ENCODE measurements around the gene LMO1.

LMO1 gene

DNA sequence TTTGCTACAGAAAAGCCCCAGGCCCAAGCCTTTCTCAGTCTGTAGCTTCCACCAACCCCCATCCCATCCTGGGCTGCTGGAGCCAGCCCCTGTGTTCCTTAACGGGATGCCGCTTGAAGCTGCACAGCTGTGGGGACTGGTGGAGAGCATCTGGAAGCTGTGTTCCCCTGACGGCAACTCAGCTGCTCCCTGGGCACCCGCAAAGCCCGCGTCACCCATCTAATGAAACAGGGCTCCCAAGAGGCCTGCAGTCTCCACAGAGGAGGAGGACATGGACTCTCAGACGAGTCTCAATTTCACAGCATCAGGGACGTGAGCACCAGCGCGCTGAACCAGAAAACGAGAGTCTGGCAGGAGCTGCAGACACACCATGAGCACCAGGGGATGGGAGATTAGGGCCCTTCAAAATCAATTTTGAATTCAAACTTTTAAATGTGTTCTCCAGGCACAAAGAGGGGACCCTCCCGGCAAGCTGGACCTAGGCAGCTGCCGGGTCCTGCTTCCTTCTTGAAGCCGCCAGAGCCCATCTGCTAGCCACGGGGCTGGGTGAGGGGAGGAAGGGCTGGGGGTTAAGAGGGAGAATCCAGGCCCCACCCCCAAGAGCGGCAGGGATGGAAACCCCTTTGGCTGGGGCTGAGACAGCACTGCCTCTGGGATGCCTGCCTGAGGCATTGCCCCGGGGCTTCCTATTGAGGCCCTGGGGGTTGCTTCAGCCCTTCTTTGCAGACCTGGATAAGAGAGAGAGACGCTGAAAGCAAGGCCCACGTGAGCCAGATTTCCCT is 21.0 kb downstream of the LMO1 start:
- no peak for DNase-seq

GRCh38 chr11:8242118-8242475 is 21.6 kb downstream of the LMO1 start:
- no peak for DNase-seq

DNA sequence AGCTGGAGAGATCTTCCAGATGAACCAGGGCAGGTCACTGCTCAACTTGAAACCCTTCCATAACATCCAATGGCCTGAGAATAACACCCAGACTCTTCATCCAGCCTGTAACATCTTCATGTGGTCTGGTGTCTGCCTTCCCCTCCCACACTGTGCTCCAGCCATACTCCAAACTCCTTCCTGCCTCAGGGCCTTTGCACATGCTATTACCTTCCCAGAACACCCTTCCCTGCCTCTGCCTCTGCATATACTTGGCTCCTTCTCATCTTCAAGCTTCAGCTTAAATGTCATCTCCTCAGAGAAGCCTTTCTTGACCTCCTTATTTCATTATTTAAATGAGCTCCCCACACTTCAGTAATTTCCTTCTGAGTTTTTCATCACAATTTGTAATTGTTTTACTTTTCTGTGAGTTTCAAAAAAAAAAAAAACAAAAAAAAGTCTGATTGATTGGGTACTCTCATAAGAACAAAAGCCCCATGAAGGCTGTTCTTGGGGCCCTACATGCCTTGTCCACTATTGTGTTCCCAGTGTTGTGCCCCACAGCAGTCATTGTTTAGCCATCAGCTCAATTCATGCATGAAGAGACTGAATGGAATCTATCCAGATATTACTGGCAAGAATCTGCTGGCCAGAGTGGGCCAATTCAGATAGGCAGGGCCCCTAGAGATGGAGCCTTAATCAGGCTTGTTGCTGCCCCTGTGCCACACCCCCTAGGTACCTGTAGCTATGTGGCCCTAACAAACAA is 22.1 kb downstream of the LMO1 start:
- no peak for DNase-seq

DNA sequence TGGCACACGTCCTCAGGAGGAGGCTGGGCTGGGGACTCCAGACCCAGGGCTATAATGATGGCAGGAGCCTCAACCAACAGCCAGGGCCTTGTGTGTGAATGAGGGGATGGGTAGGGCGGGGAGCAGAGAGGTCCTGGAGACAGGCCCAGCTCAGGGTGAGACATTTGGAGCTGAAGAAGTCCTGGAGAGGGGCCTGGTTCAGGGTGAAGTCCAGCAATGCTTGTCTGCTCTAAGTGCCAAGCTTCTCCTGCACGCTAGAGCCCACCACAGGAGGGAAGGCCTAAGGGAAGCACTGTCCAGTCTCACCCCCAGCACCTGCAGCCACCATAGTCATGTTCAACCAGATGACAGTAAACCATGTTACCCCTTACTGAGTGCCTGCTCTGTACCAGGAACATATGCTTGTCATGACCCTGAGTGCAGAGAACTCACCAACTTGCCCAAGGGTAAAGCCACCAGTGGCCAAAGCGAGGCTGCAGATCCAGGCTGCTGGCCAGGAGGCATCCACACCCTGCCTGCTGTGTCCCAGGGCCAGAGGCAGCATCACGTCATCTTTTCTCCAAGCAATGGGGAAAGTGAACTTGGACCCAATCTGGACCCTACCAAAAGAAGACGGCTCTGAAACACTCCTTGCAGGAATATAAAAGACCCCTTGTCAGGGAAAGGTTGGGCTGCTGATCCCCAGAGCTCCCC is 24.0 kb downstream of the LMO1 start:
- no peak for DNase-seq

DNA sequence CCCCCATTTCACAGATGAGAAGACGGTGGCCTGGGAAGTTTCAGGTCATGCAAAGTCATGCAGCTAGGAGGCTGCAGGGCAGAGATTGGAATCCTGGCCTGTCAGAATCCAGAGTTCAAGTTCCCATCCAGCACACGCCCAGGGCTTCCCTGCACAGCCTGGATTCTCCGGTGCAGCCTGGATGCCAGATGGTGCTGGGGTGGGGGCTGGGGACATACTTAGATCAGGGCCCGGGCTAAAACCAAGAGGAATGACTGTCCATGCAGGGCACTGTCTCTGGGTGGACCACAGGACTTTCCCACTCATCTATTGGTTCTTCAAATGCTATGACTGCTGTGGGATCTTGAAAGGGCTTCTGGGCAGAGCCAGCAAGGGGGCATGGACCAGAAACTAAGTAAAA is 24.6 kb downstream of the LMO1 start:
- DNase-seq, result no peak

GRCh38 chr11:8237453-8237852 is 26.2 kb downstream of the LMO1 start:
- DNase-seq, result no peak

DNA sequence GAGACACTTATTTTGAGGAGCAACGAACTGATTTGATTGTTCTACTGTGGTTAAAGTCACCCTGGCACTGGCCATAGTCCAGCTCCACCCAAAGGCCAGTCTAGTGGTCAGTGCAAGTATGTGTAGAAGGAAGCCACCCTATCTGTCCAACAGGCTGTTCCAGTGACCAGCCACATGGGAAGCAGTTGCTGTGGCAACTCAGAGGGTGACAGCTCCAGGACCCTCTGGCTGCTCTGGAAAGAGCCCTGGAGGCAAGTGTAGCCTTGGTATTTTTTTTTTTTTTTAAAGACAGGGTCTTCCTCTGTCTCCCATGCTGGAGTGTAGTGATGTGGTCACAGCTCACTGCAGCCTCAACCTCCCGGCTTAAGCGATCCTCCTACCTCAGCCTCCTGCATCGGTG is 27.8 kb downstream of the LMO1 start:
- DNase-seq, result no peak

GRCh38 chr11:8234910-8235309 is 28.8 kb downstream of the LMO1 start:
- no peak for DNase-seq

DNA sequence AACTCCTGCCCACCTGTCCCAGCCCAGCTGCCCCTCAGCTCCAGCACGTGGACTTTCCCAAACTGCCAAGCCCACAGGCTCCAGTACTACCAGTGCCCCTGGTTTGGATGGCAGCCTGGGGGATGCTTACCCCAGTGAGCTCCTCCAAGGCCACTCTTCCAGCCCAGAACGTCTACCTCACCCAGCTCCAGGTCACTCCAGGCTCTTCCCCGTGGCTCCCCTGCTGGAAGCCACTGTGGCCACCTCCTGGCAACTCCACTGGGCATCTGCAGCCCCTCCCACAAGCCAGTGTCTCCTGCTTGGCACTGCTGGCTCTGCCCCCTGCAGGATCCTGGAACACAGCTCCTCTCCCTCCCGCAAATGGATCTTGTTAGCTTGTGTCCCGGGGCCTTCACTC is 29.3 kb downstream of the LMO1 start:
- no peak for DNase-seq

GRCh38 chr11:8233691-8234424 is 29.8 kb downstream of the LMO1 start:
- no peak for DNase-seq

GRCh38 chr11:8232849-8233606 is 30.6 kb downstream of the LMO1 start:
- DNase-seq, result no peak

DNA sequence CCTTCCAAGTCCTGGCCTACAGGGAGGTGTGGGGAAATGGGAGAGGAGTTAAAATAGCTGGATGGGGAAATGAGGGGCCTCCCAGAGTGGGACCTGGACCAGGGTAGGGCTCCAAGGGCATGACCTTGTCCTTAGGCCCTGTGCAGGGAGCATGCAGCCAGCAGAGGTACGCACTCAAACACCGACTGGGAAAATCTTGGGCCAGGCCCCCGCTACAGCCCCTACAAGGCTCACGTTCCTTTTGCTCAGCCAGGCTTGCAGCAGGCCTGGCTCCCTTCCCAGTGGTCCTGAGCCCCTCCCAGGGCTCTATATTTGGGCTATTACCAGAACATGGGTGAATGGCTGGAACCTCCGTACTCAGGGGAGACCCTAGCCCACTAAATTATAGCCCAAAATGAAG is 31.3 kb downstream of the LMO1 start:
- DNase-seq, result no peak

- DNase-seq, result no peak
Measured at GRCh38 chr11:8231979-8232378, 31.7 kb downstream of the LMO1 start.

DNA sequence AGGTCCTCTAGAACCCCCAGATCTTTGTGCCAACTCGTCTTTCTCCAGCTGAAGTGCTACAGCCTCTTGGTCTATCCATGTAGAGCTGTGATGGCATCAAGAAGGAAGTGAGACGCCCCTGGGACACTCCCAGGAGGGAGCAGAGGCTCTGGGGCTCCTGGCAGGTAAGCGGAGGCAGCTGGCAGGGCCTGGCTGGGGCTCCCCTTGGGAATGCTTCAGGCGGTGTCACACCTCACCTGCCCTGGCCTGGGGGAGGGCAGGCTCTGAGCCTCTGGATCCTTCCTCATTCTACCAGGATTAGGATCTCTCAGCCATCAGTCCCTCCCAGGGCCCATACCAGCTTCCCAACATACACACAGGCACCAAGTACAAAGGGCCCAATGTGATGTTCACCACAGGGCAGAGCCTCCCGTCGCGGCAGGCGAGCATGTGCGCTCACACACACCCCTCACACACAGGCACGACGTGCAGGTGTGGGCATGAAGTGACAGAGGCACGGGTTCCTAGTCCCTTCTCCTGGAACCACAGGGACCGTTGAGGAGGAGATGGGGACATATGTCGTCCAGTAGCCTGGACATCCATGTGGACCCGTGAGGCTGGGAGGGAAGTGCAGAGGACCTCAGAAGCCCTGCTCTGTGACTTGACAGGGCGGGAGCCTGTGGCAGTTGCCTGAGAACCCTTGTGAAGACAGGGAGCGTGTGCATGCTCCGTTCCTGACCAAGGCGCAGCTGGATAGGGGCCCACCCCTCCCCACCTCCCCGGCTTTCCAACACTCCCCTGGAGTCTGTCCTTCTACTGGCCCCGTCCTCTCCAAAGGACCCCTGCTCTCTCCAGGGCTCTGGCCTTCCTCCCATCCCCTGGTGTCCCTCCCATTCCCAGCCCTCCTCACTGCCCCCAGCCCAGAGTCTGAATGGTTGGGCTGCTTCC is 32.5 kb downstream of the LMO1 start:
- no peak for DNase-seq

DNA sequence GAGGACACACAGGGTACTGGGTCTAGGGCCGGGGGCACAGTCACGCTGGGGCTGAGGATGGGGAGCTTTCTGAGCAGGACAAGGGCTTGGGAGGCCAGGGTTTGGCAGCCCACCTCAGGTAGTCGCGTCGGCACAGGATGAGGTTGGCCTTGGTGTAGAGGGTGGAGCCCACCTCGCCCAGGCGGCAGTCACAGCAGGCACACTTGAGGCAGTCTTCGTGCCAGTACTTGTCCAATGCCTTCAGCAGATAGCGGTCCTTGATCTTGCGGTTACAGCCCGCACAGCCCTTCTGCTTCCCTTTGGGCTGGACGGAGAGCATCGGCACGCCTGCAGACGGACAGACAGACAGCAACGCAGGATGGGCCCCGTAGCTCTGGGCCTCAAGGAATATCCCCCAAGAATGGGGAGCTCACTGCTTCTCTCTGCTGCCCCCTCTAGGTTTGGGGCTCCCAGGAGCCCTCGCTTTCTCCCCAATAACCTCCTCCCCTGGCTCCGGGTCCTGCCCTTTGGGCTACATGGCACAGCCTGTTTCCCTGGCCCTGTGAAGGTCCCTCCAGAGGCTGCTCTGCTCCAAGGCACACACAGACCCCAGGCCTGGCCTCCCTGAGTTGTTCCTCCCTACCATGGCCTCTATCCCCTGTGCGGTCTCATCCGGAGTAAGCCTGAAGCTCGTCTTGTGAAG is 33.4 kb downstream of the LMO1 start:
- no peak for DNase-seq

DNA sequence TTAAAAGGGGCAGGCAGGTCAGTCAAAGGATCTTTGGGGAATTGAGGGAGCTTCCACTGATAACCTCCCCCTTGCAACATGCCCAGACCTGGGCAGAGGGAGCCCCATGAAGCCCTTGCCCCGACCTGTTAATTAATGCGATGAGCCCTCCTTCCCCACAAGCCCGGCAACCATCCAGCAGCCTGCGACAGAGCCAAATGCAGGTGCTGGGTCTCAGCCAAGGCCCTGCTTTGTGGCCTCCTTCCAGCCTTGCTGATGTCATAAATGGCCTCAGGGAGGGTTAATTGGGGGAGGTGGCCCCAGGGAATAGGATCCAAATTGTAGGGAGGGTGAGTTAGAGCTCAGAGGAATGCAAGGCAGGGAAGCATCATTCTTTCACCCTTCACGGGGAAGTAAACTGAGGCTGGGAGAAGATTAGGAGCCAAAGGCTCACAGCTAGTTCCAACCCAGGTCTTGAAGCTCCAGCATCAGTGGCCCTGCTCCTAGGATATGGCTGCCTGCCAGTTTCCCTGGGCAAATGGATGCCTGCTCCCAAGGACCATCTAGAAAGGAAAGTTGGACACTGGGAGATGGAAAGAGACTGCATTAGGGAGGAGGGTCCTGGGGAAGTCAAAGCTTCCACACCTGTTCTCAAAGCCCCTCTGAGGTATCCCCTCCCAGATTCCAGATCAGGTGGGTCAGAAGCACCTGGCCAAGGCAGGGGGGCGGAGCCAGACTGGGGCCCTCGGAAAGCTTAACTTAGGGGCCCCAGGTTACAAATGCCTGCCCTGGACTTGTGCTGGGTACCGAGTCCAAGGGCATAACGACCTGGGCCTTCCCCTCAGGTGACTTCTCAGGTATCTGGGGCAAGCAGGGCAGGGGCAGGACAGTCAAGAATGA is 34.1 kb downstream of the LMO1 start:
- no peak for DNase-seq

GRCh38 chr11:8228231-8228630 is 35.4 kb downstream of the LMO1 start:
- DNase-seq, result no peak

DNA sequence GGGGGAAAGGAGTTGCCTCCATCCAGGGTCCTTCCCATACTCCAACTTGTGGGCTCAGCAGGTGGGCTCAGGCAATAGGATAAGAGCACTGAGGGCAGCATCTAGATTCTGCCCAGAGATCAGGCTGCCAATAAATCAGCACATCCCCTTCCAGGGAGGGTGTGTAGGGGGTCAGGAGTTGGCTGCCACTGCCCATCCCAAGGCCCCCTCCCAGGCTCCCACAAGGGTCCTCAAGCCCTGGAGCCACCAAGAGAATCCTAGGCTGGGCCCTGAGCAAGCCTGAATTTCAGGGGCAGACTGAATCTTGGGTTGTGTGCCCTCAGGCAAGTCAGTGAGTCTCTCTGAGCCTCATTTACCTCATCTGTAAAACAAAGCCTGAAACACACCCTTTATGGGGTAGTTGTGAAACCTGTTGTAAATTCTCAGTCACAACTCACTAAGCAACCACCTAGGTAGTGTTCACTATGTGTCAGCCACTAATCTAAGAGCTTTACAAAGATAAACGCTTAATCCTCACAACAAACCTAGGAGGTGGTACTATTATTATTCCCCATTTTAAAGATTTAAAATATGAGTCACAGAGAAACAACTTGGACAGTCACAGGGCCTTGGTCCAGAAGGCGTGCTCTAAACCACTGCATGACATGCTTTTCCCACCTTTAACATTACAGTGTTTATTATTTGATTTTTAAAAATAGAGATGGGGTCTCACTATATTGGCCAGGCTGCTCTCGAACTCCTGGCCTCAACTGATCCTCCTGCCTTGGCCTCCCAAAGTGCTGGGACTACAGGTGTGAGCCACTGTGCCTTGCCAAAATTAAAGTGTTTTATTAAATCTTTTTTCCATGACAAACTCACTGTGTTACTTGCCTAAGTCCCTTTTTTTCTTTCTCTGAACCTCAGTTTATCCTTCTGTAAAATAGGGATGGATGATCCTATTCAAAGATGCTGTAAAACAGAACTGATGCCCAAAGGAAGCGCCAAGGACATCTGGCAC is 36.2 kb downstream of the LMO1 start:
- no peak for DNase-seq

All from CD4-positive, alpha-beta T cell treated with Interleukin-17A for 1 hour (primary cell).